GM19467 (cell line): ENCODE results near the gene FOXO3.
"Not testable (repeated sequence)": the region's sequence is repeated elsewhere in the genome, so short reads cannot be mapped to it uniquely, and the experiment has no call there.

ENCODE experiments used
- ATAC-seq: cut with Tn5 transposase; IDR thresholded peaks from one replicate; pipeline ENCODE4 v1.9.1; 2021; ENCODE audit warnings: mild to moderate bottlenecking, moderate library complexity; ENCODE audit not compliant: unreplicated experiment

Gene FOXO3

GRCh38 chr6:108655806-108656651 lies 95.3 kb downstream of the FOXO3 start:
- ATAC-seq: no peak

GRCh38 chr6:108656836-108657235 lies 96.1 kb downstream of the FOXO3 start:
- ATAC-seq: no peak

GRCh38 chr6:108658174-108658573 lies 97.5 kb downstream of the FOXO3 start:
- no peak for ATAC-seq

- ATAC-seq: not testable (repeated sequence)
Observed at GRCh38 chr6:108658785-108659184, 98.1 kb downstream of the FOXO3 start.

GRCh38 chr6:108660251-108660650 lies 99.5 kb downstream of the FOXO3 start:
- ATAC-seq: no peak

GRCh38 chr6:108661430-108661829 lies 100.7 kb downstream of the FOXO3 start:
- no peak for ATAC-seq

GRCh38 chr6:108661982-108662381 lies 101.3 kb downstream of the FOXO3 start:
- ATAC-seq: no peak

GRCh38 chr6:108662702-108663101 lies 102.0 kb downstream of the FOXO3 start:
- no peak for ATAC-seq

GRCh38 chr6:108663494-108664064 lies 102.9 kb downstream of the FOXO3 start:
- not testable (repeated sequence) for ATAC-seq

- ATAC-seq: no peak
Observed at GRCh38 chr6:108665495-108666196, 104.9 kb downstream of the FOXO3 start.

- ATAC-seq: no peak
Observed at GRCh38 chr6:108666656-108667260, 106.0 kb downstream of the FOXO3 start.

- no peak for ATAC-seq
Observed at GRCh38 chr6:108667993-108668392, 107.3 kb downstream of the FOXO3 start.

- no peak for ATAC-seq
Observed at GRCh38 chr6:108669673-108670072, 109.0 kb downstream of the FOXO3 start.

- ATAC-seq: no peak
Observed at GRCh38 chr6:108671175-108671574, 110.5 kb downstream of the FOXO3 start.

- ATAC-seq: no peak
Observed at GRCh38 chr6:108671790-108672189, 111.1 kb downstream of the FOXO3 start.

GRCh38 chr6:108672641-108673040 lies 111.9 kb downstream of the FOXO3 start:
- no peak for ATAC-seq

GRCh38 chr6:108673153-108673552 lies 112.4 kb downstream of the FOXO3 start:
- no peak for ATAC-seq

- ATAC-seq: no peak
Observed at GRCh38 chr6:108673602-108674001, 112.9 kb downstream of the FOXO3 start.

- ATAC-seq: no peak
Observed at GRCh38 chr6:108675226-108676200, 114.8 kb downstream of the FOXO3 start.

GRCh38 chr6:108676555-108676954 lies 115.8 kb downstream of the FOXO3 start:
- ATAC-seq: no peak
